ENCODE measurements around the gene RHEB.

The RHEB gene

DNA sequence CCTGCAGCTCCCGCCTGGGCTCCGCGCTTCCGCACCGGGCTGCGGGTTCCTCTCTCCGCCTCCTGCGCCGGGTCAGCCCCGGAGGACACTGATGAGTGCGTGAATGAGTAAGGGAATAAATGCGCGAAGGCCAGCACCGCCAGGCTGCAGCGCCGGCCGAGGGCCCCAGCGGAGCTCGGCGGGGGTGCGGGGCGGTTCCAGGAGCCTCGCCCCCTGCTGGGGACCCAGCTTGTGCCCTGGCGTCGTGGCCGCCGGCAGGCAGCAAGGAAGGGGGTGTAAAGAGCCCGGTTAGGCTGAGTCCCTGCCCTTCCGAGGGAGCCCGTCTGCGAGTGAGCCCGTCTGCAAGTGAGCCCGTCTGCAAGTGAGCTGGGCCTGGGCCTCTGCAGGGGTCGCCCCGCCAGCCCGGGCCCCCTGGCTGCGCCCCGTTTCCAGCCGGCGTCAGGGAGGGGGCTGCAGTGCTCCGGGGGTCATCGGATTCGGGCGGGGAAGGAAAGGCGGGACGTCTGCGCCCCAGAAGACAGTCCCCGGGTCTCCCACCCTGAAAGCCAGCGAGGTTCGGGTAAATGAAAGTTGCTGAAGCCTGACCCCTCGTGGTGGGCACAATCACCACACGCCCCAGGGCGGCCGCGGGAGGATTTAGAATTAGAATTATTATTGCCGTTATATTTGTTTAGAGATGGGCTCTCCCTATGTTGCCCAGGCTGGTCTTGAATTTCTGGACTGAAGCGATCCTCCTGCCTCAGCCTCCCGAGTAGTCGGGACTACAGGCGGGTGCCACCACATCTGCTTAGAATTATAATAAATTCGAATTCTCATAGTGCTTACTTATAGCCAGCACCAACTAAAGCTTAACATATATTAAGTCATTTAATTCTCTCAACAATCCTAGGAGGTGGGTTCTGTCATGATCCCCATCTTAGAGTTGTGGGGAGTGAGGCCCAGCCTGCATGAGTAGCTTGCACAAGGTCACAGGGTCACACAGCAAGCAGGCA is 71.1 kb downstream of the RHEB start:
- no peak for DNase-seq (ENCODE audit: low spot score)

DNA sequence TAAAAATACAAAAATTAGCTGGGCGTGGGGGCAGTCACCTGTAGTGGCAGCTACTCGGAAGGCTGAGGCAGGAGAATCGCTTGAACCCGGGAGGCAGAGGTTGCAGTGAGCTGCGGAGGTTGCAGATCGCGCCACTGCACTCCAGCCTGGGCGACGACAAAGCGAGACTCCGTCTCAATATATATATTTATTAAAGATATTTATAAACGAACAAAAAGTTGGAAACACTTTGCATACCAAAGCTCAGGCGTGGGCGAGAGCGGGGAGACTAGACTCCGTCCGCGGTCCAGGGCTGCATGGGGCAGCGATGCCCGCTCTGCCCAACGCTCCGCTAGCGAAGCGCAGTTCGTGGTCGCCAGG is 71.8 kb downstream of the RHEB start:
- no peak for DNase-seq (ENCODE audit: low spot score)

- no peak for DNase-seq (ENCODE audit: low spot score)
Observed at GRCh38 chr7:151447312-151447711, 72.4 kb downstream of the RHEB start.

DNA sequence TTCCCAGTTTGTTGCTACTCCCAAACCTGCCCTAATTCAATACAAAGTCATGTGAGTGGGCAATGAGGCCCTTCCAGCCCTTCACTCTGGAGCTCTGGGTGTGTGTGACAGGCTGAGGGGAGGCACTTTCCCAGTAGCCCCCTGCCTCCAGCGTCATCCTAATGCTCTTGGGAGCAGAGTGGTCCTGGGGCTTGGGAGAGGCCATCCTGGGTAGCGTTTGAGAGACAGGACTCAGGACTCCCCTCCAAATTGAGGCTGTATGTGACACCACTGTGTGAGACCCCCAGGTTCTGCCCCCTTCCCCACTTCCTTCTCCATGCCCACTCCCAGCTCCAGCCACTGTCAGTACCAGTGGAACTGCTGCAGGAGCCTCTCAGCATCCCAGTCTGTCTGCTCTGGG is 73.3 kb downstream of the RHEB start:
- DNase-seq (ENCODE audit: low spot score): no peak

DNA sequence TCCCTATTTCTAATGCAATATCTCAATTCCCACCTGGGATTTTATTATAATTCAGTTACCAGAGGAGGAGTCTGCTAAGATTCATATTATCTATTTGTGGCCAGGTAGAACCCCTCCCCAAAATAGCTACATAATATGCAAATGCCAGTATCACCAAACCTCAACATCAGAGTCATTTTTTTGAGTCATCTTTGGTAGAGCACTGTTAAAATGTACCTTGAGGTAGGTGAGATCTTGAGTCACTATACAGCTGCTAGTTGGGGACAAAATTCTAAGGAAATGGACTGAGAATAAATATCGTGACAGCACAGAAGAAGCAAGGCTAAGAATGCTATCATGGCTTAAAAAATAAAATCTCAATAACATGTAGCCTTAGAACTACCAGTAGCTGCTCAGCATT is 75.1 kb downstream of the RHEB start:
- DNase-seq (ENCODE audit: low spot score): no peak

- no peak for DNase-seq (ENCODE audit: low spot score)
Observed at GRCh38 chr7:151442776-151443496, 76.8 kb downstream of the RHEB start.

- DNase-seq (ENCODE audit: low spot score): no peak
Observed at GRCh38 chr7:151440799-151441445, 78.8 kb downstream of the RHEB start.

- DNase-seq (ENCODE audit: low spot score): no peak
Observed at GRCh38 chr7:151439855-151440798, 79.6 kb downstream of the RHEB start, which contains the start of gene CRYGN. CRYGN (minus strand) TSS chr7:151440141; CDS start chr7:151439917, 224 bp downstream.

GRCh38 chr7:151438864-151439601 is 80.7 kb downstream of the RHEB start:
- no peak for DNase-seq (ENCODE audit: low spot score)

DNA sequence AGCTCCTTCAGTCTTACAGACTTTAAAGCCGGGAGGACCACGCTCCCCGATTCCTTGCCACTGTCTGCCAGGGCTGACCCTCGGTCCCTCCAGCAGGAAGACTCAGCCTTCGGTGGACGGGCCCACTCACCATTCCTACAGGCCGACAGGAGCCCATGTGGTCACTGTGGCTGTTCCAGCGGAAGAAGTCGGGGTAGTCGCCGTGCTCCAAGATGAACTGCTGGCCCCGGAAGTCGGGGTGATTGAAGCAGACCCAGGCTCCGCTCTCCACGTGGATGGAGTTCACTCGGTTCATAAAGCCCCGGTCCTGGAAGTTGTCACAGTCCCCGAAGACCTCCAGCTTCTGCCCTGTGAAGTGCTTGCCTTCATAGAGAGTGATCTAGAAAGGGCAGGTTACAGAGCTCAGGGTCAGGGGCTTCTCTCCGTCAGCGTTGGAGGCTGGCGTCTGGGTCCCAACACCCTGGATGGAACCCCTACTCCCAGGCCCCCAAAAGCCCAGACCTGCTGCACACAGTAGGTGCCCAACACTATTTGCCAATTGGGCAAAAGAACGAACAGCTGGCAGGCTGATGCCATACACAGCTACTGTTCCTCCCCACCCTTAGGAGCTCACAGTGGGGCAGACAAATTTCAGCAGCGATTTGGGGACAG is 81.7 kb downstream of the RHEB start:
- DNase-seq (ENCODE audit: low spot score): no peak

DNA sequence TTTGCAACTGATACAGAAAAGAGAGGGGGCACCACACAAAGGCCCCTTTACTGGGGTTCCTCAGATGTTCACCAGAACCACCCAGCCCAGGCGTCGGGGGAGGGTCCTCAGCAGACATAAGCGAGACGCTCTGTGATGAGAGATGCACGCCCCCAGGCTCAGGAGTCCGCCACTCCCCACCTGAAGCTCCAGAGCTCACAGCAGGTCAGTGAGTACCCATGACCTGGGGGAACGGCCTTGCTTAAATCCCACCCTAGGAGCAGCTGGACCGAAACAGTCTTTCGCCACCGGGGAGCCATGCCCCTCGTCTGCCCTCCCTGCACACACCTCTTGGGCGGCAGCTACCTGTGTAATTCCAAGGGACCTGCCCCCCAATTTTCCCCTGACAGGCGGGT is 82.5 kb downstream of the RHEB start:
- DNase-seq (ENCODE audit: low spot score): no peak

DNA sequence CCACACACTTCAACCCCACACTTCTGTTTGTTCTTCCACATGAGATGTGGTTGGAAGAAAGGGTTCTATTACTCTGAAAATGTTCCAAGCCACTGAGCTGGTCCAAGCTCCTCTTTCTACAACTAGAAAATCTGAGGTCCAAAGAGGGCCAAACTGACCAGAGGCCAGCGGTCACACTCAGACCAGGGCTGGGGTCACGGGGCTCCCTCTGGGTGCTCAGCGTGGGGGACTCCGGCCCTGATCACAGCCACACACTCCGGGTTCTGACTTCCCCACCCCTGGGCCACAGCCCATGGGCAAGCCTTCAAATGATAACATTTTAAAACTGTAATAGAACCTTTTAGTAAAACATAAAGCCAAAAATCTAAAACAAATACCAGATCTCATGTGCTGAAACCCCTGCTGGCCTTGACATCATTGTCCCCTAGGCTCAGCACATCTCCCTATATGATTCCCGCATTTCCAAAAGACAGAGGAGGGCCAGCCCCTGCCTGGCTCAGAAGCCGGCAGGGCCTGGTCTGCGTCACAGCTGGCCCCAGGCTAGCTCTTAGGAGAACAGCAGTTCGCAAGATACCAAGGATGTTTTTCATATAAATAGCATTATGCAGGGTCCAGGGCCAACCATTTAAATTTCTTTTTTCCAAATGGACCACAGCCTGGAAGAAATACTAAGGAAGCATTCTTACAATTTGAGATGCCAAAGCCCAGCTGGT is 83.1 kb downstream of the RHEB start:
- no peak for DNase-seq (ENCODE audit: low spot score)

DNA sequence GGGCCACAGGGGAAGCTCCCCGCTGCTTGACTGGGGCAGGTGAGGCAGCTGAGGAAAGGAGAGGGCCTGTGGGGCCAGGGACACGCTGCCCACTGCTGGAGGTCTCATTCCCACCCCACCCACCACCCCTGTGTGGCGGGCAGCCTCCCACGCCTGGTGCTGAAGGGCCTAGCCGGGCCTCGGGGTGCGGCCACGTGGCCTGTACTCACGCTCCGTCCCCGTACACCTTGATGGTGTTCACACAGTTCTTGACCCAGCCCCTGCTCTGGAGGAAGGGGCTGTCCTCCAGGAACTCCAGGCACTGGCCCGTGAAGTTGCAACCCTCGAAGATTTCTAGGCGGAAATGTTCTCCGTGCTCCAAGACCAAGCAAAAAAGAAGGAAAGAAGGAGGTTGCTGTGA is 83.7 kb downstream of the RHEB start:
- DNase-seq (ENCODE audit: low spot score): no peak

- peak; percentile 29 for DNase-seq (ENCODE audit: low spot score)
Observed at GRCh38 chr7:151435103-151435916, 84.4 kb downstream of the RHEB start.

DNA sequence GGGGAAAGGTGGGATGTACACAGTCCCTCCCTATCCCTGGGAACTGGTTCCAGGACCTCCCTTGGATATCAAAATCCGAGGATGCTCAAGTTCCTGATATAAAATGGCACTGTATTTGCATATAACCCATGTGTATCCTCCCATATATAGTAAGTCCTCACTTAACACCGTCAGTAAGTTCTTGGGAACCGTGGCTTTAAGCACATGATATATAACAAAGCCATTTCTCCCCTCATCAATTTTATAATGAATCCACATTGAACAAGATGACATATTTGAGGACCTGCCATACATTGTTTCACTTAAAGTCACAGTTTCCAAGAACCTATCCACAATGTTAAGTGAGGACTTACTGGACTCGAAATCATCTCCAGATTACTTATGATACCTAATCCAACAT is 85.1 kb downstream of the RHEB start:
- DNase-seq (ENCODE audit: low spot score): no peak

GRCh38 chr7:151433721-151434400 is 85.8 kb downstream of the RHEB start:
- no peak for DNase-seq (ENCODE audit: low spot score)

DNA sequence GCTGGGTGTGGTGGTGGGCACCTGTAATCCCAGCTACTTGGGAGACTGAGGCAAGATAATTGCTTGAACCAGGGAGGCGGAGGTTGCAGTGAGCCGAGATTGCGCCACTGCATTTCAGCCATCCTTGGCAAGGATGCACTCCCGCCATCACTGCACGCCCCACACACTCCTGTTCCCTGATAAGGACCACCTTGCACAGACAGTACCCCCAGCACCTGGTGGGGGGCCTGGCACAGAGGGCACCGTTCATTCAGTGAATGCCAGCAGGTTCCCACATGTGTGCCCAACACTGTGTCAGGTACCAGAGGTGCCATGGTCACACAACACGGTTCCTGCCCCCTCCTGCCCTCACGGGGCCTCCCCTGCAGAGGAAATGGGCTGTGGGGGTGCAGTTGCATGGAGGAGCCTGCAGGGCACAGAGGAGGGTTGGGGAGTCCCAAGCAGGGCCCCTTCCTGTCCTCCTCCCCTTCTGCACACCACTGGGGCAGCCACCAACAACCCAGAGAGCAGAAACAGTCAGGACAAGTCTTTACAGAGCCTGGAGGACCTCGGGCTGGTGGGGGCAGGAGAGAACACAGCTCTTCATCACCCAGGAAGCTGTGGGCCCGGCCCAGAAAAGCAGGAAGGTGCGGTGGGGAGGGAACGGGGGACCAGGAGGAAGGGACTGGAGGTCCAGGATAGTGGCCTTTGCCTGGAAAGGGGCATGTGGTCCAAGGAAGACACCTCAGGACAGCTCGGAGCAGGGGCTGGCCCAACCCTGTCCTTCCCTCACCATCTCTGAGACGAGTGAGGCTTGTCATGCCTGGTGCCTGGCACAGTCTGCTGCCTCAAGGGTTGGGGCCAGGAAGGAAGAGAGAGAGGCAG is 86.8 kb downstream of the RHEB start:
- DNase-seq (ENCODE audit: low spot score): no peak
